GM18867 (cell line): ENCODE results near the gene CUBN.
"Not testable (repeated sequence)": the region's sequence is repeated elsewhere in the genome, so short reads cannot be mapped to it uniquely, and the experiment has no call there.

Experiments used
- ATAC-seq: cut with Tn5 transposase; IDR thresholded peaks from one replicate; pipeline ENCODE4 v1.9.1; 2021; ENCODE audit warnings: mild to moderate bottlenecking, moderate library complexity; ENCODE audit not compliant: unreplicated experiment

Gene CUBN

DNA sequence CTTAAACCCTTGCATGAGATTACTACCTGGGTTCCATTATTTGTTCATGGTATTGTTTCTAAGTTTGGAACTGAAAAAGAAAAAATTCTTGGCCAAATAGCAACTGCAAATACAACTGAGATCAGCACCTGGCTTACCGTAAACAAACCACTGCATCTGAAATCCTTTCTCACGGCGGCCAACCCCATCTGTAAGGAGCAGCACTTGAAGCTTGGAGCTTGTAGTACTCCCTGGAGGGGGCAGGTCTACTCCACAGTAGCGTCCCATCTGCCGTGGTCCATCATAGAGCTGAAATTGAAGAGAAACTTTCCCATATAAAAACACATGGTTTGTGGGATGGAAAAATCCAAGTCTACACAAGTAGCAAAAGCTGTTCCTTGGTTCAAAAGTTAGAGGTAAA is 109.9 kb downstream of the CUBN start:
- ATAC-seq = no peak

DNA sequence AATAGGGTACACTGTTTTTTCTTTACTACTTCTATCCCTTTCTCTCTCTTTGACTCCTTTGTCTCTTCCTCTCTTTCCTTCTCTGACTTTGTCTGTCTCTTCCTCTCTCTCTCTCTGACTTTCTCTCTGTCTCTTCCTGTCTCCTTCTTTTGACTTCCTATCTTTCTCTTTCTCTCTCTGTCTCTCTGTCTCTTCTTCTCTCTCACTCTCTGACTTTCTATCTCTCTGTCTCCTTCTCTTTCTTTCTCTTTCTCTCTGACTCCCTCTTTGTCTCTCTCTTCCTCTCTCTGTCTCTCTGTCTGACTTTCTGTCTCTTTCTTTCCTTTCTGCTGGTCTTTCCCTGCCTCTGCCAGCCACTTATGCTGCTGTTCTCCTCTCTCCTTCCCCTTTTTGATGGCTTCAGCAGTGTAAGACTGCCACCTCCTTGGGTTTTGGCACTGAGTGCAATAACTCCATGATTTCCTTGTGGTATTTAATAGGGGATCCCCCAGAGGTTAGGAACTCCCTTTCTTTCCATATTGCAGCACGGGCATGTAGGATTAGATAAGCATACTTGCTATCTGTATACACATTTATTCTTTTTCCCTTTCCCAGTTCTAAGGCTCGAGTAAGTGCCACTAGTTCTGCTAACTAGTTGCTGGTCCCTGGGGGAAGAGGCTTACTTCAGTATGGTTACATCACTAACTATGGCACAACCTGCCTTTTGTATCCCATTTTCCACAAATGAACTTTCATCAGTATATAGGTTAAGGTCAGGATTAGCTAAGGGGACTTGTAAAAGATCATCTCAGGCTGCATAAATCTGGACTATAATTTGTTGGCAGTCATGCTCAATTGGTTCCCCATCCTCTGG is 116.3 kb downstream of the CUBN start:
- not testable (repeated sequence) for ATAC-seq

DNA sequence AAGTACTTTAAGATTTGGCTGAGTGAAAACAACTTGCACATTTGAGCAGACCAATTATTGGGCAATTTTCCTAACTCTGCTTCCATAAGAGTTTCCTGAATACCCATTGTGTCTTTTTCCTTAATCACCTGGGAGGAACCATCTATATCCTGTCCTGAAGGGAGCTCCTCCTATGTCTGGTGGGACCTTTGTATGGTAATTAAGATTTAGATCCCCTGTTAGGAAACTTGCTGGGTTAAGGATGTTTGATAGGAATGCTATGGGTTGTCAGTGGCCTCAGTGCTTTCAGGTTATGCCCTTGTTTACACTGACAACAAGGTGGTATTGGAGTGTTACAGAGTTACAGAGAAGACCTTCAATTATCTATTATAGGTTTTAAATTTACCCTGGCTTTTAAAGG is 116.9 kb downstream of the CUBN start:
- ATAC-seq = not testable (repeated sequence)

GRCh38 chr10:17010363-17011145 is 119.1 kb downstream of the CUBN start:
- ATAC-seq = no peak

- no peak for ATAC-seq
Observed at GRCh38 chr10:17009212-17009700, 120.4 kb downstream of the CUBN start.

DNA sequence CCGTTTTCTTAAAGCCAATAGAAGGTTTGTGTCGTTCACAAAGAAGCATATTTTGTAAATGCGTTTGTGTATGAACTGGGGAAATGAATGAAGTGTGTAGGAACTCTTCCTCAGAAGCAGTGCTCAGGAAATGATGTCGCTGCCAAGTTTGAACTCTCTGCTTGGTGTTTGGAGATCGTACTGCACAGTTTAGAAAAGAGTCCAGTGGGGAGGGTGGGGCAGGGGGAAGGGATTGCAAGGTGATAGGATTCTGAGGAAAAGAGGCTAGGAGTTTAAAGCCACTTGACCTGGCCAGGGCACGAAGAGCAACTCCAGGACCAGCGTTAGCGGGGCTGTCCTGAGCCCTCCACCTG is 122.2 kb downstream of the CUBN start:
- no peak for ATAC-seq

- ATAC-seq = no peak
Observed at GRCh38 chr10:17006631-17007417, 122.8 kb downstream of the CUBN start.

- ATAC-seq = no peak
Observed at GRCh38 chr10:17005621-17006566, 123.7 kb downstream of the CUBN start.

- no peak for ATAC-seq
Observed at GRCh38 chr10:17004801-17005380, 124.7 kb downstream of the CUBN start.

GRCh38 chr10:17003651-17004286 is 125.8 kb downstream of the CUBN start:
- no peak for ATAC-seq

DNA sequence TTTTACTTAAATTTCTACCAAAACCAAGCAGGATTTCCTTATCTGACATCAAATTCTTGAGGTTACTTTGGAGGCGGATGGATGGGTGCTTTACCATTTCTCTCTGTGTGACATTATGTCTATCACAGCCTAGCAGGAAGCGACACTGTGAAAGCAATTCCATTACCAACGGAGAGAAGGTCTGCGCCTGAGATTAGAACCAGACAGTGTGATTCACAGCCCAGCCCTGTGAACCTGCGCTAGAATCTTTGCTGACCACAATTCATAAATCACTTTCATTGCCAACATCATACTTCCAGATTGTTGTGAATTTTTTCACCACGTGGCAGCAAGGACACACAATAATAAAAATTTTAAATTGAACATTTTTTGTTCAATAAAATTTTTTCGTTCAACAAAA is 126.5 kb downstream of the CUBN start:
- ATAC-seq = no peak

DNA sequence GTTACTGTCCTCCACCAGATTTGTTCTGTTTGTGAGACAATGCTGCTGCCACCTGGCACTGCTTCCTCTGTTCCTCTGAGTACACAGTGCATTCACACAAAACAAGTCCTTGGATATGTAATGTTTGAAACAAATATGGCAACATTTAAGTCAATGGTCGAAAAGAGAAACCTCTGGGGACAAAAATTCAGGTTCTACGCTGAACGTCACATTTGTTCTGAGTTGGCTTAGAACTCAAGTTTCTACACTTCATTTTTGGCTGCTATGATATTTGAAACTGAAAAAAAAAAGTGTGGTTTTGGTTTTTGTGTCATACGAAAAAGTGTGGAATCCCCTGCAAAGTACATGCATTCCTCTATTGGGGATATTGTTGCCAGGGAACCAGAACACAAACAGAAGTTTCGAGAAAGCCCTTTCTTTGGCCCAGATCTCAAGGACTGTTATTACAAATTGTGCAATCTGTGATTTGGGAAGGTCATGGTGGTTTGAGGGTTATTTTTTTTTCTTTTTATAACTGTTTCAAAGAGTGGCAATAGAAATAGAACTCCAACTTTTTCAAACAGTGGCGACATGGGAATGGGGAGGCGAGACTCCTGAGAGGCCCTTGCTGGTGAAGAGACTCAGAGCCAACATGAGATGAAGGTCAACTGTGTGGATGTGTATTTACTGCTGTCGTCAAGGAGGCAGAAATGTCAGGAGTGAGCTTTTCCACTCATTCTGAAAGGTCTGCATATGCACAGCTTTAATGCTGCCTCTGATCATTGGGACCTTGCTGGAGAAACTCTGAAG is 127.5 kb downstream of the CUBN start:
- ATAC-seq = peak; percentile 52

DNA sequence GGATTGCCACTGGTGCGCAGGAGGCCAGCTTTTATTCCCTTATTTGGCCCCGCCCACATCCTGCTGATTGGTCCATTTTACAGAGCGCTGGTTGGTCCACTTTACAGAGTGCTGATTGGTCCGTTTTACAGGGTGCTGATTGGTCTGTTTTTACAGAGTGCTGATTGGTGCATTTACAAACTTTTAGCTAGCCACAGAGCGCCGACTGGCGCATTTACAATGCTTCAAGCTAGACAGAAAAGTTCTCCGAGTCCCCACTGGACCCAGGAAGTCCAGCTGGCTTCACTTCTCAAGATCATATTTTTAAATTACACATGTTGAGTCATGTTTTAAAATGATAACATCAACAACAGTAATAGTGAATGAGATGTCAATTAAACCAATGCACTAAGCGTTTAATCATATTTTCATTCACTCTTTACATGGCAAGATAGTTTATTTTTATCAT is 128.3 kb downstream of the CUBN start:
- ATAC-seq = no peak

DNA sequence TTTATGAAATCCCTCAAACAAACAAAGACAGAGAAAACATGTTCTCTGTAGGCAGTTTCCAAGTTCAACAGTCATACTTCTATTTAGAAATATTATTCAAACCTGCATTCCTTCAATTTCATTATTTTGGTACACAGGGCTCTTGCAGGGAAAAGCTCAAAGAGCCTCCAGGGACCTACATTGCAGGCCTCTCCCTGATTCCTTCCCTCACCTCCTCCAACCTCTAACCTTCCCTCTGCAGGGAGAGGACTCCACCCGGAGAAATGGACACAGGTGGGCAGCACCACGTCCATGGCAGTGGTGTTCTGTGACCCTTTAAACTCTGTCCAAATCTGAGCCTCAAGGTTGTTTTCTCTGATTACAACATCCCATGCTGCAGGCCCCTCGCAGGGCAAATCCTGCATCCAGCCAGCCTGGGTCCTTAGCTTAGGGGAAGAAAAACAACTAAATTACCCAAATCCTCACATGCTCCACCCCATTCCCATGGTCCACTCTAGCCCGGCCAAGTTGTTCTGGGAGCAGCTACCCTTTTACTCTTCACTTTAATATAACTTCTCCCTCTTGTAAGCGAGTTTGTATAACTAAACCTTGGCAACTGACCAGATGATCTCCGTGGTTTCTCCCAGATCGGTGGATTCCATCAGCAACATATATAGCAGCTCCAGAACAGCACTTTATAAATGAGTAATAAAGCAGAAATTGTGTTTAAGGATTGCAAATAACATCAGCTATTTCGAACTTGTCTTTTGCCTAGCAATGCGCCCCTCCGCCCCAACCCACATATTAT is 129.8 kb downstream of the CUBN start:
- no peak for ATAC-seq

DNA sequence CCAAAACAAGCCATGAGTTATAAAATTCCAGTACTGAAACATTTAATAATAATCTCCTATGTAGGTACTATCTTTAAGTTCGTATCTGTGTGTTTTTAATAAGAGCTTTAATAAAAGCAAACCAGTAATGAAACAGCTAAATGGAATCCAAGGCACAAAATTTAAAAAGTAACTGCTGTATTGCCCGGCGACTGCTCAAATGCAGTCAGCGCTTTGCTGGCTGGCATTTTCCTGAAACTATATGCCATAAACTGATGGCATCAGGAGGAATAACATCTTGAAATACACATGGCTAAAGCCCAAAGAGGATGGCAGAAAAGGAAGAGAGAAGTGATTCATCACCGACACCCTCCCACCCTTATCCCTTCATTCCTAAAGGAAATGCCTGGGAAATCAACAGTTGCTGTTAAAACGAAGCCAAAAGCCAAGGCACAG is 133.1 kb downstream of the CUBN start:
- ATAC-seq = no peak

DNA sequence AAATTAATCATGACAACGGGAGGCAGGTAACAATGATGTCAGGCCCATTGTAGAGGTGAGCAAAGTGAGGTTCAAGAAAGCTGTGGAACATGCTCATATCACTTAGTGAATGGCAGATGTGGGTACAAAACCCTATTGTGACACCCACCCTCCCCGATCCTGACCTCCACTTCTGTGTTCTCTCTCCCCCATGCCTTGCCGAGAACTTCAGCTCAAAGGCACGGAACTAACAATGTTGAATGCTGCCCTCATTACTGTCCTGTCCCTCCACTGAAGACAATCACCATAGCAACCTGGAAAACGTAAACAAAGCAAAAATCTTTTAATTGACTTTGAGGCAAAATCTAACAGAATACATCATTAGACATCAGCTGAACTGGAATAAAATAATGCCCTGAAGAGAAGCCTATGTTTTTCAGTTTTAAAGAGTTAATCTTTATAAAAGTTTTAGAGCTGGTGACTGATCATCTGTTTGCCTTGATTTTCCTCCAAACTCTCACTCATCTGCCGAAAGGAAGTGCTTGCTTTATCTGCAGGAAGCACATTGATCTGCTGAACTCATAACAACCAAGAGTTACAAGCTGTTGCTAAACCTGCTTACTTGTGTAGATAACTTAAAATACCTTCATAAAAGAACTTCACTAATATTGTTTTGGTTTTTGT is 133.6 kb downstream of the CUBN start:
- no peak for ATAC-seq

DNA sequence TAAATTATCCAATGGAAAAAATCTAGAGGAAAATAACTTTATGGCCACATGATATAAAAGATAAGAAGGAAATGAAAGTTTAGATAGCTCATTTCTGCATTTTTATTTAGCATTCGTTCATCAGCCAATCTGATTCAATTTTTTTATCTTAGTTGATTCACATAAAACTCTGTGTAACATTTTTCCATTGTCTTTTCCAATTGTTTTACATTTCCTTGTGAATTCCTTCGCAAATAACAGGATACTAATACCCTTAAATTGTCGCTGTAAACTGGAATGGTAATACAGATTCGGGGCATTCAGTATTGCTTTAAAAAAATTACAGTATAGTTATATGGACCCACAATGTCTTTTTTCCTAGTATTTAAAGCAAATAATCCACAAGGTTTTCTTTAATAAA is 136.4 kb downstream of the CUBN start:
- no peak for ATAC-seq
